Measurements from ENCODE around the gene EIF5B.

The EIF5B gene

GRCh38 chr2:99398303-99398702, 61.1 kb downstream of the EIF5B start:
- Histone ChIP-seq H3K27ac (ENCODE audit: low read depth, low read length) (no peak overlapping the region), H3K4me3 (ENCODE audit: low read depth in 1 of 2, low read length in 2 of 2) (no peak overlapping the region), H3K9ac (ENCODE audit: low read length) (no peak overlapping the region), H3K27me3 (ENCODE audit: control insufficient read depth in 1 of 2, insufficient read depth in 2 of 2, low read length in 2 of 2) (no peaks in the 10 kb centered on the region), H3K9me3 (ENCODE audit: low read length) (no peaks in the 10 kb centered on the region), H3K4me1 (ENCODE audit: insufficient read depth, low read length) (no peaks in the 10 kb centered on the region), H3K36me3 (ENCODE audit: insufficient read depth, low read length) (peaks cover 84% of the 10 kb centered on the region)

- no peaks in the 10 kb centered on the region for H3K27me3 ChIP-seq (ENCODE audit: control insufficient read depth in 1 of 2, insufficient read depth in 2 of 2, low read length in 2 of 2)
- H3K27ac ChIP-seq (ENCODE audit: low read depth, low read length) = no peak overlapping the region
- H3K4me3 ChIP-seq (ENCODE audit: low read depth in 1 of 2, low read length in 2 of 2) = no peak overlapping the region
- no peak overlapping the region for H3K9ac ChIP-seq (ENCODE audit: low read length)
- no peaks in the 10 kb centered on the region for H3K4me1 ChIP-seq (ENCODE audit: insufficient read depth, low read length)
- no peaks in the 10 kb centered on the region for H3K9me3 ChIP-seq (ENCODE audit: low read length)
- H3K36me3 ChIP-seq (ENCODE audit: insufficient read depth, low read length) = peaks cover 85% of the 10 kb centered on the region
Observed at GRCh38 chr2:99399063-99399462, 61.9 kb downstream of the EIF5B start.

- Histone ChIP-seq H3K4me1 (ENCODE audit: insufficient read depth, low read length) (no peaks in the 10 kb centered on the region), H3K27ac (ENCODE audit: low read depth, low read length) (no peak overlapping the region), H3K27me3 (ENCODE audit: control insufficient read depth in 1 of 2, insufficient read depth in 2 of 2, low read length in 2 of 2) (no peaks in the 10 kb centered on the region), H3K36me3 (ENCODE audit: insufficient read depth, low read length) (peaks cover 85% of the 10 kb centered on the region), H3K9me3 (ENCODE audit: low read length) (no peaks in the 10 kb centered on the region), H3K9ac (ENCODE audit: low read length) (no peak overlapping the region), H3K4me3 (ENCODE audit: low read depth in 1 of 2, low read length in 2 of 2) (no peak overlapping the region)
Observed at GRCh38 chr2:99399795-99400194, 62.6 kb downstream of the EIF5B start.

GRCh38 chr2:99401841-99402240, 64.7 kb downstream of the EIF5B start:
- Histone ChIP-seq H3K9me3 (ENCODE audit: low read length) (no peaks in the 10 kb centered on the region), H3K4me3 (ENCODE audit: low read depth in 1 of 2, low read length in 2 of 2) (no peak overlapping the region), H3K9ac (ENCODE audit: low read length) (no peak overlapping the region), H3K27ac (ENCODE audit: low read depth, low read length) (no peak overlapping the region), H3K27me3 (ENCODE audit: control insufficient read depth in 1 of 2, insufficient read depth in 2 of 2, low read length in 2 of 2) (no peaks in the 10 kb centered on the region), H3K36me3 (ENCODE audit: insufficient read depth, low read length) (peaks cover 84% of the 10 kb centered on the region), H3K4me1 (ENCODE audit: insufficient read depth, low read length) (no peaks in the 10 kb centered on the region)

- Histone ChIP-seq H3K27ac (ENCODE audit: low read depth, low read length) (no peak overlapping the region), H3K27me3 (ENCODE audit: control insufficient read depth in 1 of 2, insufficient read depth in 2 of 2, low read length in 2 of 2) (no peaks in the 10 kb centered on the region), H3K36me3 (ENCODE audit: insufficient read depth, low read length) (peaks cover 71% of the 10 kb centered on the region), H3K4me1 (ENCODE audit: insufficient read depth, low read length) (no peaks in the 10 kb centered on the region), H3K9ac (ENCODE audit: low read length) (no peak overlapping the region), H3K4me3 (ENCODE audit: low read depth in 1 of 2, low read length in 2 of 2) (no peak overlapping the region), H3K9me3 (ENCODE audit: low read length) (no peaks in the 10 kb centered on the region)
Observed at GRCh38 chr2:99403084-99403483, 65.9 kb downstream of the EIF5B start.

DNA sequence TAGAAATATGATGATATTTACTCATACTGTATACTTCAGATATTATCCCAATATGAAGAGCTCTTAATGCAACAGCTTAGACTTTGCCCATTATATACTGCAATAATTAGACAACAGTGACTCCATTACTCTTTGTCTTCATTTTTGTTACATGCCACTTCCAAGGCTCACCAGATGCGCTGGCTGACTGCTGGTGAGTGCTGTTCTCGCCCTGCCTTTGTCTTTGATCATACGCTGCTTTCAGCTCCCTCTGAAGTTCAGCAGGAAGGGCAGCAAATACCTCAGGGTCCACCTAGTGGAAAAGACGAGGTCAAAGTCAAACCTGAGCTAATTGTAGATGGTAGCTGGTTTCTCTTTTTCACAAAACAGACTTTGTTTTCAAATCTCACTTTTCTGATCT, 66.3 kb downstream of the EIF5B start:
- H3K9me3 ChIP-seq (ENCODE audit: low read length) = no peaks in the 10 kb centered on the region
- no peak overlapping the region for H3K4me3 ChIP-seq (ENCODE audit: low read depth in 1 of 2, low read length in 2 of 2)
- H3K27ac ChIP-seq (ENCODE audit: low read depth, low read length) = no peak overlapping the region
- no peak overlapping the region for H3K9ac ChIP-seq (ENCODE audit: low read length)
- H3K27me3 ChIP-seq (ENCODE audit: control insufficient read depth in 1 of 2, insufficient read depth in 2 of 2, low read length in 2 of 2) = no peaks in the 10 kb centered on the region
- no peaks in the 10 kb centered on the region for H3K4me1 ChIP-seq (ENCODE audit: insufficient read depth, low read length)
- H3K36me3 ChIP-seq (ENCODE audit: insufficient read depth, low read length) = peaks cover 67% of the 10 kb centered on the region

GRCh38 chr2:99404039-99404796, 67.0 kb downstream of the EIF5B start:
- H3K9ac ChIP-seq (ENCODE audit: low read length) = no peak overlapping the region
- peaks cover 60% of the 10 kb centered on the region for H3K36me3 ChIP-seq (ENCODE audit: insufficient read depth, low read length)
- H3K9me3 ChIP-seq (ENCODE audit: low read length) = no peaks in the 10 kb centered on the region
- H3K27ac ChIP-seq (ENCODE audit: low read depth, low read length) = no peak overlapping the region
- H3K27me3 ChIP-seq (ENCODE audit: control insufficient read depth in 1 of 2, insufficient read depth in 2 of 2, low read length in 2 of 2) = no peaks in the 10 kb centered on the region
- H3K4me3 ChIP-seq (ENCODE audit: low read depth in 1 of 2, low read length in 2 of 2) = no peak overlapping the region
- no peaks in the 10 kb centered on the region for H3K4me1 ChIP-seq (ENCODE audit: insufficient read depth, low read length)

DNA sequence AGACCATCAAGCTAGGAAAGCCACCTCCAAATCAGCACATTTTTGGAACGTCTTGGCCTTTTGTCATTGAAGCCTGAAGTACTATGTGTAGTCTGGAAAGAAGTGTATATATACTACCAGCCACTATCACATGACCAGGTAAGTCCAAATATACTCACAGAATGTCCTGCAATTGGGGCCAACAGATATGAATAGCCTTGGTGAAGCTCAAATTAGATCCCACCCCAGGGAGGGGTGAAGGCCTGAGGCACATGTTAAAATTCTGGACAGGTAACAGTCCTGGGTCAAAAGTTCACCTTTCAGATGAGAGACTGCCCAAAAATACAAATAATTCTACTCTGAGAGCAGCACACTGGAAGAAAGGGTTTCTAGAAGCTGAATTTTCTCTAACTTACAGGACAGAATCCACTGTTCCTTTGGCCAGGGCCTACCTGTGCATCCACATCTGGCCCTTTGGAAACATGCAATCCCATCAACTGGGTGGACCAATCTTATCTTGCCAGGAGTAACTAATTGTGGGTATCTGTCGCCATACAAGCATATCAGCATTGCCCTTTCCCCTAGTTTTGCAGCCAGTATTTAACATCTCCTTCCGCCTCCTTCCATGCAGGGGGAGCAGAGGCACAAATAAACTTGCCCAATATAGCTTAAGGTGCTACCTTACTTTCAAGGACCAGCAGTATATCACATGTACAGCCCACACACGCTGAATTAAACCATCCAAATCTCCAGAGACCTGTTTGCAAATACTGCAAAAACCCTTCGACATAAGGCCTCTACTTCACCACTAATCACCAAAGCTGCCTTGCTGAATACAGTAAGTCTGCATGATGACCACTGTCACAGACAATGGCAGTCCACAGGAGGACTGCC, 67.8 kb downstream of the EIF5B start:
- Histone ChIP-seq H3K27ac (ENCODE audit: low read depth, low read length) (no peak overlapping the region), H3K4me3 (ENCODE audit: low read depth in 1 of 2, low read length in 2 of 2) (no peak overlapping the region), H3K9me3 (ENCODE audit: low read length) (no peaks in the 10 kb centered on the region), H3K9ac (ENCODE audit: low read length) (no peak overlapping the region), H3K27me3 (ENCODE audit: control insufficient read depth in 1 of 2, insufficient read depth in 2 of 2, low read length in 2 of 2) (no peaks in the 10 kb centered on the region), H3K4me1 (ENCODE audit: insufficient read depth, low read length) (no peaks in the 10 kb centered on the region), H3K36me3 (ENCODE audit: insufficient read depth, low read length) (peaks cover 56% of the 10 kb centered on the region)

DNA sequence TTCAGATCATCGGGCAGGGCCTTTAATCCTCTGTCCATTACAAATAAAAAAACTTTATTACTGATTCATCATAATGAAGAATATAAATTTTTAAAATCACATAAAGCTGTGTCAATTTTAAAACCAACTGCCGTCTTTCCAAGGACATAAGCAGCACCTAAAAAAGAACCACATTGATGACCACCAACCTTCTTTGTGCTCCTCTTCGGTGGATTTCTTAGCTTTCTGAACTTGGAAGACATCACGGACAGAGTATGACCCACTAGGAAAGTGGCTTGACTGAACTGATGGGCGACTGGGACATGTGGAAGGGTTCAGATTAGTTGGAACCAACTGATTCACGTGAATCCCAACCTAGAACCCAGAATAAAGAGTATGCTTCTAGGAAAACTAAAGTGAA, 68.9 kb downstream of the EIF5B start:
- H3K4me3 ChIP-seq (ENCODE audit: low read depth in 1 of 2, low read length in 2 of 2) = no peak overlapping the region
- H3K36me3 ChIP-seq (ENCODE audit: insufficient read depth, low read length) = peaks cover 64% of the 10 kb centered on the region
- H3K9me3 ChIP-seq (ENCODE audit: low read length) = no peaks in the 10 kb centered on the region
- no peaks in the 10 kb centered on the region for H3K4me1 ChIP-seq (ENCODE audit: insufficient read depth, low read length)
- H3K27ac ChIP-seq (ENCODE audit: low read depth, low read length) = no peak overlapping the region
- no peak overlapping the region for H3K9ac ChIP-seq (ENCODE audit: low read length)
- no peaks in the 10 kb centered on the region for H3K27me3 ChIP-seq (ENCODE audit: control insufficient read depth in 1 of 2, insufficient read depth in 2 of 2, low read length in 2 of 2)

GRCh38 chr2:99410276-99410675, 73.1 kb downstream of the EIF5B start:
- no peaks in the 10 kb centered on the region for H3K27me3 ChIP-seq (ENCODE audit: control insufficient read depth in 1 of 2, insufficient read depth in 2 of 2, low read length in 2 of 2)
- no peaks in the 10 kb centered on the region for H3K4me1 ChIP-seq (ENCODE audit: insufficient read depth, low read length)
- H3K9ac ChIP-seq (ENCODE audit: low read length) = no peak overlapping the region
- H3K27ac ChIP-seq (ENCODE audit: low read depth, low read length) = no peak overlapping the region
- no peaks in the 10 kb centered on the region for H3K9me3 ChIP-seq (ENCODE audit: low read length)
- peaks cover 43% of the 10 kb centered on the region for H3K36me3 ChIP-seq (ENCODE audit: insufficient read depth, low read length)
- no peak overlapping the region for H3K4me3 ChIP-seq (ENCODE audit: low read depth in 1 of 2, low read length in 2 of 2)

- Histone ChIP-seq H3K9ac (ENCODE audit: low read length) (no peak overlapping the region), H3K9me3 (ENCODE audit: low read length) (no peaks in the 10 kb centered on the region), H3K4me3 (ENCODE audit: low read depth in 1 of 2, low read length in 2 of 2) (no peak overlapping the region), H3K27ac (ENCODE audit: low read depth, low read length) (no peak overlapping the region), H3K4me1 (ENCODE audit: insufficient read depth, low read length) (no peaks in the 10 kb centered on the region), H3K27me3 (ENCODE audit: control insufficient read depth in 1 of 2, insufficient read depth in 2 of 2, low read length in 2 of 2) (no peaks in the 10 kb centered on the region), H3K36me3 (ENCODE audit: insufficient read depth, low read length) (peaks cover 45% of the 10 kb centered on the region)
Observed at GRCh38 chr2:99414566-99414965, 77.4 kb downstream of the EIF5B start.
